NOMO-1 (cell line): Measurements from ENCODE around the gene GAMT.

ENCODE experiments used
- DNase-seq, 2 experiments: peaks; one replicate each; lab custom pipeline; 2025; ENCODE audit not compliant: unreplicated experiment in 2 of 2; lab: John Stamatoyannopoulos, UW

Gene GAMT

DNA sequence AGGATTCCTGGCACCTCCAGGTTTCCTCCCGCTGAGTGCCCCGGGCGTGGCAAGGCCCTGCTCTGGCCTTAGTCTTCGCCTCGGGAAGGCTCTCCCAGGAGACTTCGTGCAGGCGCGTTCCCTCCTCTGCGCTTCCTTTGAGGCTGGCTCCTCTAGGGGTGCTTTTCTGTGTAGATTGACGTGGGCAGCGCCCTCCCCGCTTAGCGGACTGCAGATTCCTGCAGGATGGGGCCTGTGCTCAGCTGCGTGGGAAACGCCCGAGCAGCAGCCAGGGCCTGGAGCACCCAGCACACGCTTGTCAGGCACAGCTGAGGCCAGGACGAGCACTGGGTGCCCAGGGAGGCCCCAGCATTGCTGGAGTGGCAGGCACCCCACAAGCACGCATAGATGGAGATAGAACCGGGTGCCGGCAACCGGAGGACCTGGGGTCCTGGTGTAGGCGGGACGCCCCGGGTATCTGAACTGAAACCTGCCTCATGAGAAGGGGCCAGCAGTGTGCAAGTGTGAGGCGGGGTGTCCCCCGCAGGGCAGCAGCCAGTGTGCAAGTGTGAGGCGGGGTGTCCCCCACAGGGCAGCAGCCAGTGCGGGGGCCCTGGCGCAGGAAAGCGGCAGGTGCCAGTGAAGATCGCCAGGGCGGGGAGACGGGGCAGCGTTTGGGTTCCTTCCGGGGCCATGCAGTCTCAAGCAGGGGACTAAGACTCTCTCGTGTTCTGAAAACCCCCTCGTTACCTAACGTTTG, 14.2 kb downstream of the GAMT start:
- no peak for DNase-seq

DNA sequence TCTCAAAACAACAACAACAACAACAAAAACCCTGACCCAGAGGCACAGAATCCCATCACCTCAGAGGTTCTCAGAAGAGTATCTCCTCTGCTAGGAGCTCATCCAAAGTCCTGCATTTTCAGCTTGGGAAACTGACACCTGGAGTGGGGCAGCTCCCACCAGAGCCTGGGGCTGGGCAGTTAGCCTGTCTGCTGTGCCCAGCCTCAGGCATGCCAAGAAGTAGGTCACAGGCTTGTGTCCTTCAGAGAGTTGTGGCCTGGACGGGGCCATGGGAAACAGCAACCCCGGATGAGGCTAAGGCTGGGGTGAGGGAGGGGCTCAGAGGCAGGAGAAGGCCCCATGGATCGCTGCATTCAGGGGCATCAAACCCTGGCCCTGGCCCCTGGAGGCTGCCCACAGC, 15.5 kb downstream of the GAMT start:
- no peak for DNase-seq

DNA sequence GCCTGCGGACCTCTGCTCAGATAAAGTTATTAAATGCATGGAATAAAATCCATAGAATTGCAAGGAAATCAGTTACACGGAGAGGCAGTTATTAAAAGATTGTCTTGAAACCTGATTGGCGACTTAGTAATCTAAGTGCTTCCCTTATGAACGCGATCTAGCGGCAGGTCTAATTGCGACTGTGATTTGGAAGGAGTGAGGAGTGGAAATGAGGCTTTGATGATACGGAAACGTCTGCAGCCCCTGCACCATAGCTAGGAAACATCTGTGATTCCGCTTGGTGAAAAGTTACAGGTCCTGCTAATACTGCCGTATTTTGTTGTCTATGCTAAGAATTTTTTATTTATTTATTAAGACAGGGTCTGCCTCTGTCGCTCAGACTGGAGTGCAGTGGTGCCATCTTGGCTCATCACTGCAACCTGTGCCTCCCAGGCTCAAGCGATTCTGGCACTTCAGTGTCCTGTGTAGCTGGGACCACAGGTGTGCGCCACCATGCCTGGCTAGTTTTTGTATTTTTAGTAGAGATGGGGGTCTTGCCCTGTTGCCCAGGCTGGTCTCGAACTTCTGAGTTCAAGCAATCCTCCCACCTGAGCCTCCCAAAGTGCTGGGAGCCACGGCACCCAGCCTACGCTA, 16.7 kb downstream of the GAMT start:
- DNase-seq: peak in 1 of 2 experiments; percentile 39

DNA sequence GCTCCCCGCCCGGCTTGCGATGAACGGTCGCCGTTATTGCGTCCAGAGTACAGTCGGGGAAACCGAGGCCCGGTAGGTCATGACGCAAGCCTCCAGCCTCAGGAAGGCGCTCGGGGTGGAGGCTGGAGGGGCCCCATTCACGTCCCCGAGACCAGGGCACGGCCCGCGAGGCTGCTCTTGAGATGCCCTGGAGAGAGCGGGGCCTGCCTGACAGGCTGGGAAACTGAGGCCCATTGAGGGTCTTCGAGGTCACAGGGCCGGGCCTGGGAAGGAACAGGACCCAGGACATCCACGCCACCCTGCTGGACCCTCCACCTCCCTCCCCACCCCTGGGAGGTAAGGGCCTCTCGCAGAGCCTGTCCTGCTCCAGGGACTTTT, 17.3 kb downstream of the GAMT start:
- DNase-seq: no peak

DNA sequence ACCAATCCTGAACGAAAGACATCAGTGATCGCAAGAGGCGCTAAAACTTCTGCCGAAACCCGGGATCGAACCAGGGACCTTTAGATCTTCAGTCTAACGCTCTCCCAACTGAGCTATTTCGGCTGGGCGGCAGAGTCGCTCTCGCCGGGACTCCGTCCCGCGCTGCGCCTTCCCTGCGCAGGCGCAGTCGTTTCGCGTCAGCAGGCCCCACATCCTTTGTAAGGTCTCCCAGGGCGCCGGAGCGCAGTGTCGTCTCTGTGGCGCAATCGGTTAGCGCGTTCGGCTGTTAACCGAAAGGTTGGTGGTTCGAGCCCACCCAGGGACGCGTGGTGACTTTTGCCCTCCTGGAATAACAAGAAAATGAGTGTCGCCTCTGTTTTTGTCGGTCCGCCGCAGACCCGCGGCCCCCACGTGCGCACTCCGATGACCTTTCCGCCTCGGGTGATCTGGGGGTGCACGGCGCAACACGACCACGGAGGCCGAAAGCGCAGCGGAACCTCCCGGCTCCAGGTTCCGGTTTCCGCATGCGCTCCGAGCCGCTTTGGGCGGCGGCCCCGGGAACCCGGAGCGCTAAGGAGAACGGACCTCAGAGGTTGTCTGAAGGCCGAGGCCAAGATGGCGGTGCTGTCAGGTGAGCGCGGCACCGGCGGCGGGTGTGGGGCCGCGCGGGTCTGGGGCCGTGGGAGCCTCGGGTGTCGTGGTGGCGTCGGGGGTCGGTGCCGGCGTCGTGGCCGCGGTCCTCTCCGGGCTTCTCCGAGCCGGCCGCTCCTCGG, 17.8 kb downstream of the GAMT start, which contains the start of gene NDUFS7:
Gene NDUFS7 (plus strand): TSS at position 596 of the 773 bp plus-strand sequence. CDS start 20 bp downstream, at position 616.
- DNase-seq: peak; percentile 75 to 91

DNA sequence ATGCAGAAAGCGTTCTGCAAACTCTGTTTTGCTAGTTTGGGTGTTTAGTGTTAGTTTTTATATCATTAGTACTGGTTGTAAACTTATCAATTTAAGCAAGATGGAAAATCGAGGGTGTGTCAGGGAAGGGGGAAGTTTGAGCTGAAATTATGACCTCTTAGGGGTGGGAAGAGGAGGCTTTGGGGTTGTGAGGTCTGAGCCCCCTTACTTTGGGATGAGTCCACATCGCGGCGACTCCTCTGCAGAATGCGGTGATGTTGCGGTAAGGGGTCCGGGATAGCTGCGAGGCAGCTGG, 18.4 kb downstream of the GAMT start:
- no peak for DNase-seq

DNA sequence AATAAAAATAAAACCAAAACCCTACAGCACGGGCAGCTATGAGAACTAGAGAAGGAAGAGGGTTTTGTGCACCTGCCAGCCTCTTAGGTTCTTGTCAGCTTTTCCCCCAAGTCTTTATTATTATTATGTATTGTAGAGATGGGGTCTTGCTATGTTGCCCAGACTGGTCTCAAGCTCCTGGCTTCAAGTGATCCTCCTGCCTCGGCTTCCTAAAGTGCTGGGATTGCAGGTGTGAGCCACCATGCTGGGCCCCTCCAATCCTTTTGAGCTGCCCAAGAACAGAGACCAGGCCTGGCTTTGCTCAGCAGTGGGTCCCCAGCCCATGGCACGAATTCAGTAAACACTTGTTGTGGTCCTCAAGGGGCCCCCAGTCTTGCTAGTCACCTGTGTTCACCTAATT, 19.1 kb downstream of the GAMT start:
- no peak for DNase-seq

DNA sequence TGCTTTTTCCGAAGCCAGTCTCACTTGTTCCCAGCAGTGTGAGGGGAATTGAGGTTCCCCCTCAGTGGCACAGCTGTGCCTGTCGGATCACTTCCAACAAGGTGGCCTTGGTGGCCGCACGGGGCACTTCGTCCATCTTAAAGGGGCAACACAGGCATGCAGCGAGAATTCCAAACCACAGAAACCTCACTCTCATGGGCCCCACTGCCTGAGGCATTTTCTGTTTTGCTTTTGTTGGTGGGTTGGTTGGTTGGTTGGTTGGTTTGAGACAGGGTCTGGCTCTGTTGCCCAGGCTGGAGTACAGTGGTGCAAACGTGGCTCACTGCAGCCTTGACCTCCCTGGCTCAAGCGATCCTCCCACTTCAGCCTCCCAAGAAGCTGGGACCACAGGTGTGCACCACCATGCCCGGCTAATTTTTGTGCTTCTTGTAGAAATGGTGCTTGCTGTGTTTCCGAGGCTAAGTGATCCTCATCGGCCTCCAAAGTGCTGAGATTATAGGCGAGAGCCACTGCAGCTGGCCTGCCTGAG, 21.3 kb downstream of the GAMT start:
- no peak for DNase-seq

DNA sequence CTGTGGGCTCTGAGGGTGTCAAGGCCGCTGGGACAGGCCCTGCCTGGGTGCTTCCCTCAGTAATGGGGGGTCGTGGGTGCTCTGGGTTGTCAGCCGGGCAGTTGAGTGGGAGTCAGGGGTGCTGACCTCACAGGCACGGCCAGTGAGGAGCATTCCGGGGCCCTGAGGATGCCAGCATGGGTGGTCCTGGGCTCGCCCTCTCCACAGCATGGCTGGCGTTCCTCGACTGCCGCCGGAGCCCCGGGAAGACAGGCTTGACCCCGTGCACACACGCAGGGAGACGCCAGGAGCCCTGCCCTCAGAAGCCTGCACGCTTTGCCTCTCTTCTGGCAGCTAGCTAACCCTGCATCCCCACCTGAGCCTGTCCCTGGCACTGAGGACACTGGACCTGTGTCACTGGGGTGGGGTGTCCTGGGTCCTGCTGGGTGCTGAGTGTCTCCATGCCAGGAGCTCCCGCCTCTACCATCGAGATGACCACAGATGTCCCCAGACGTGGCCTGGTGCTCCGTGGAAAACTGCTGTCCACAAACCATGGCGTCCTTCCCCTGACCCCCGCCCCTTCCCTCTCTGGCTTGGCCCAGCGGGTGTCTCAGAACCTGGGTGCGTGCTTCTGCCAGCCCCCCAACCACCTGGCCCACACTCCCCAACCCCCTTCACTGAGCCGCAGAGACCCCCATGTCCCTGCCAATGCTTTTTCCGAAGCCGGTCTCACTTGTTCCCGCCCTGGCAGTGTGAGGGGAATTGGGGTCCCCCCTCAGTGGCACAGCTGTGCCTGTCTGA, 22.0 kb downstream of the GAMT start:
- DNase-seq: no peak

DNA sequence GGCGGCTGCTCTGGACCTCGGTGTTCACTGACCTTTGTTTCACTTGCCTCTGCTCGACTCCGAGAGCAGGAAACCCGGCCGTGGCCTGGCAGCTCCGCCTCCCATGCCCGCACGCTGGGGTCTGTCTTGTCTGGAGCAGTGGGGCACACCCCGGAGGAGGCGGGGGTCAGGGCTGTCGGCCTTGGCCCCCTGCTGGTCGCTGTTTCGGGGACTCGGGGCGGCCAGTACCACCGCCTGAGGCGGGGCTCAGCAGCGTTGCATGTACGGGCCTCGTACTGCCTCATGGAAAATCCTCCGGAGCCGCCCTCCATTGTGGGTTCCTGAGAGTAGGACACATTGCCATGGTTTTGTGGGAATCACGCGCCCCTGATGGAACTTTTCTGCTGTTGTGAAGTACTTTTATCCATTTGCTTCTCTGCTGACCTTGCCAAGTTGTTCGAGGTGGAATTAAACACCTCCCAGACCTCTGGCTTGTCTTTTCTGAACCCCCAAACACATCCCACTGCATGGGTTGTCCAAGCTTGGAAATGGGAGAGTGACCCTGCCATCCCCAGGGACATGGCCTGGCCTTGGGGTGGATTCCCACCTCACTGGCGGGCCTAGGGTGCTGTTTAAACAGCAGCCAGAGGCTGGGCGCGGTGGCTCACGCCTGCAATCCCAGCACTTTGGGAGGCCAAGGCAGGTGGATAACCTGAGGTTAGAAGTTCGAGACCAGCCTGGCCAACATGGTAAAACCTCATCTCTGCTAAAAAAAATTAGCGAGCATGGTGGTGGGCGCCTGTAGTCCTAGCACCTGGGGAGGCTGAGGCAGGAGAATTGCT, 23.2 kb downstream of the GAMT start:
- no peak for DNase-seq

DNA sequence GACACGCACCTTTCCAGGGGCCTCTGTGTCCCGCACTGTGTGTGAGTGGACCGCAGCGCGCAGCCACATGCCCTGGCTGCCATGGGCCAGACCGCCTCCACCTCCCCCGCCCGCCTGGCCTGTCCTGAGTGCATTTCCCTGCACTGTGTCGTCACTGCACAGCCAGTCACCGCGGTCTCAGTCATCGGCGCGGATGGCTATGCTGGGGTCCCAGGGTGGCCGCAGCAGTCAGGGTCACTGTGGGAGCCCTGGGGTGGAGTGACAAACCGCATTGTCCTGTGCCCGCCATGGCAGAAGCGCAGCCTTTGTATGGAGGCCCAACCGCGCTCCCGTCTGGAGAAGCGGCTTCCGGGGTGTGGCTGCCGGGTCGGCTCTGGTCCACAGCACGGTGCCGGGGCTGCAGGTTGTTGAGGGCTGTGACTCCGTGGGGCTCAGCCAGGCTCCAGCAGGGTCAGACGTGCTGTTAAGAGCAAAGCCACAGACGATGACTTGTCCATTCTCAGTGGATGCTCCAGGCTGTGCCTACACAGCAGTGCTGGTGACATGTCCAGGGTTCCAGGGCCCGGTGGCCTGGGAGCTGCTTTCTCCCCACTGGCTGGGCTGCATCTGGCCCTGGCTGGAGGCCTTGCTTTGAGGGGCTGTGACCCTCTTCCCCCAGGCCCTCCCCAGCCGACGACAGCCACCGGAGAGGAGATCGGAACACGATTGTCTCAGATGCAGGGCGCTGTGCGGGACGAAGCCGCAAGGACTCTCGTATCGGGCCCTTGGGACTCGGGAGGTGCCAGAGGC, 24.0 kb downstream of the GAMT start:
- DNase-seq: no peak

DNA sequence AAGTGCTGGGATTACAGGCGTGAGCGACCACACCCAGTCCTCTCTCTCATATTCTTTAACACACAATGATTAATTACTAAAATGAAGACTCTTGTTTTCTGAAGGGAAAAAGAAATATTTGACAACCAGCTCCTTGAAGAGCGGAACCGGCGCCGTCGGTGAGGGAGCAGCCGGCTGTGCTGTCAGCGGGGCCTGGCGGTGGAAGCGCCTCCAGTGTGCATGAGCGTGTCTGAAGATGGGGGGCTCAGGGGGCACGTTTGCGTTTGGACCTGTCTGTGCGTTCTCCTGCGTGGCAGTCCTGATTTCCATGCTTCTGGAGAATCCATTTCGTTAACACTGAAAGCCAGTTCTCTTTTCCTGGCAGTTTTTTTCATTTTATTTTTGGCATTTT, 24.9 kb downstream of the GAMT start:
- DNase-seq: no peak

DNA sequence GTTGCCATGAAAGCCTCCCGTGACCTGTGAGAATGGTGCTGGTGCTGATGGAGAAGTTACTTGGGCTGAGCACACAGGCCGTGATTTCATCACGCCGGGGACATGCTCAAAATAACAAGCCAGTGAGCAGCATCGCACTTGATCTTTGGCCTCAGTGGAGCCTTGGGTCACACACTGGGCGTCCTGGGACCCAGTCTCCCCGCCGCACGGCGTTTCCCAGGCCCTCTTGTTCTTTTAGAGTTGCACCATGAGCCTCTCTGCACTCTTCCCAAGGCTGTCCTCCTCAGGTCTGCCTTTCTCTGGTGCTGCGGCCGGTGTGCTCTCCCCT, 27.1 kb downstream of the GAMT start:
- DNase-seq: no peak

DNA sequence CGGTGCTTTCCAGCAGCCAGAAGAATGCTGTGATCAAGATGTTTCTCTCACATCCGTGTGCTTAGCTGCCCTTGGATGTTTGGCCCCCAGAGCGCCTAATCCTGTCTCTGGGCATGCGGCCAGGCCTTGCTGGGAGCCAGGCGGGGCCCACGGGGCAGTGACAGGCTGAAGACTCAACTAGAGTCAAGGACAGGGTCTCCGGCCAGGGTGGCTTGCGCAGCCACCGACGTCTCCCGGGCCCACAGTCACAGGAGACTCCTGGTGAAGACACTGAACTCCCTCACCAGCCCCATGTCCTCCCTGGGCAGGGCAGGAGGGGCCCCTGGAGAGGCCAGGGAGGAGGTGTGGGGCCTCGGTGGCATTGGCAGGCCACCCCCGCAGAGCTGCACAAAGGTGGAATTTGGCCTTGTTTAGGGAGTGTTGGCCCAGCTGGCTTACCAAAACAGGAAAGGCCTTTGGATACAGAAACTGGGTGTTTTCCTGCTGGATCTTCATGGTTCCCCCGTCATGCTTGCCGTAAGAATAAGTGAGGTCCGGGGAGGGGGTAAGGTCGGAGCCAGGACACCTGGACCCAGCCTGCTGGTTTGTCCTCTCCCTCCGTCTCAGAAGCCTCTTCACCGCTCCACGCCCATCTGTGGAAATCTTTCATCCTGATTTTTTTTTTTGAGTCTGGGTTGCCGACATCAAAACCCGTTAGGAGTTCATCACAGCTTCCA, 27.6 kb downstream of the GAMT start:
- no peak for DNase-seq

DNA sequence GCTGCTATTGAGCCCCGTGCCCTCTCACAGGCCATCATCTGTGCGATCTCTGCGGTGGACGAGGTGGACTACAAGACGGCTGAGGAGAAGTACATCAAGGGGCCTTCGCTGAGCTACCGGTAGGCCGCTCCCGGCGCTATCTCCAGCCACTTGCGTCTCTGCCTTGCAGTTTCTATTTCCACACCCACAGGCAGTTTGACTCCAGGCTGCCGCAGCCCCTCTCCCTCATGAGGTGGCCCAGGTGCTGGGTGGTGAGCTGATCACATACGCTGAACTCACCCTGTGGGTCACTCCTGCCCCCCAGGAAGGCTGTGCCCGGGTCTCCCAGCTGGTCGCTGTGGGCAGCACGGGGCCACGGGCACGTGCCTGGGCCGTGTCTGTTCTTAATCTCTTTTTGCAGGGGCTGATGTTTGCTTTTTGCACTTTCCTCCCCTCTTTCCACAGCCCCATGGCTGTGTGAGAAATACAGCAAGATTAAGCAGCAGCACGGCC, 28.3 kb downstream of the GAMT start:
- DNase-seq: no peak

DNA sequence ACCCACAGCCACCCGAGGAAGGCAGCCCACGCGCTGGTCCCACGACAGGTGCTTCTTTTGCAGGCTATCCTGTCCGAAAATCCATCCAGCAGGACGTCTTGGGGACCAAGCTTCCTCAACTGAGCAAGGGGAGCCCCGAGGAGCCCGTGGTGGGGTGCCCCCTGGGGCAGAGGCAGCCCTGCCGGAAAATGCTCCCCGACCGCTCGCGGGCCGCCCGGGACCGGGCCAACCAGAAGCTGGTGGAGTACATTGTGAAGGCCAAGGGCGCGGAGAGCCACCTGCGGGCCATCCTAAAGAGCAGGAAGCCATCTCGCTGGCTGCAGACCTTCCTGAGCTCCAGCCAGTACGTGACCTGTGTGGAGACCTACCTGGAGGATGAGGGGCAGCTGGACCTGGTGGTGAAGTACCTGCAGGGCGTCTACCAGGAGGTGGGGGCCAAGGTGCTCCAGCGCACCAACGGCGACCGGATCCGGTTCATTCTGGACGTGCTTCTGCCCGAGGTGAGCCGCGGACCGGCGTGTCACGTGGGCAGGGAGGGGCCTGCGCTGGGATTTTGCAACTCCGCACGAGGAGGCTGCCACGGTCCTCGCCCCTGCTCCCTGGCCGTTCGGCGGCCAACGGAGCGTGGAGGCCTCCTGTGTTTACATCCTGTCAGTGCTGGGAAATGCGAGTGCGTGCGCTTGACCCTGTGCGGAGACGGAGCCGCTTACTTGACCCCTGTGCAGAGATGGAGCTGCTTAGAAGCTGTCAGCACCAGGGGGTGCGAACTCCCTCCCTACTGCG, 30.6 kb downstream of the GAMT start:
- no peak for DNase-seq

DNA sequence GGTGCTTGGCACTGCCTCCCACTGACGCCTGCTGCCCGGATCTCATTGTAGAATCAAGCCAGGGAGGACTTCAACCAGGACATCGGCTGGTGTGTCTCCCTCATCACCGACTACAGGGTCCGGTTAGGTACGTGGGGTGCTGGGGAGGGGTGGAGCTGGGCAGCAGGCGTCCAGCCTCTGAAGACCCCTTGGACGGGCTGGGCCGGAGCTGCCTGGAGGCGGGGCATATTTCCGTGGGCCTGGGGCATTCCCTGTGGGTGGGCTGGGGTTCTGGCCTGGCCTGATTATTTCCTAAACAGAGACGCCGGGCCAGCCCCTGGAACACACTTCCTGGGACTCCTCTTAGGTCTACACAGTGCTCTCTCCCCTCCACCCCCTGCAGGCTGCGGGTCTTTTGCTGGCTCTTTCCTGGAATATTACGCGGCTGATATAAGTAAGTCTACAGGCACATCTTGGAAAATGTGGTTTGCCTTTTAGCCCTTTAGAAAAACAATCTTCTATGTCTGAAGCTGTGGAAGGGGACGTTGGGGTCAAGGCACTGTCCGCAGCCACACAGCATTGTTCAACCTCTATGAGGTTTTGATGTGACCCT, 32.0 kb downstream of the GAMT start:
- no peak for DNase-seq
